Fibroblast of the aortic adventitia (primary cell): ENCODE data around the gene HOXA10. TPM values are rescaled to one million over a fixed set of nuclear protein-coding genes. Genes with fewer than 3 reads are reported as not detected.

Source experiments
- DNase-seq: peaks from one replicate; pipeline ENCODE4 v3.0.0-alpha.2; 2010; ENCODE audit warnings: low read depth
- H3K4me3 ChIP-seq: 2 replicates; pipeline ENCODE4 v1.5.1; 2011; ENCODE audit warnings: low read depth, mild to moderate bottlenecking, control low read depth, low read length, moderate library complexity
- CTCF ChIP-seq: IDR thresholded peaks from 2 replicates; pipeline ENCODE4 v1.5.1; 2011; ENCODE audit warnings: mild to moderate bottlenecking, low read length, control low read depth, inconsistent platforms; ENCODE audit not compliant: insufficient read depth
- total RNA-seq: library from RNA; depleted of rRNA; stranded (reverse); fragments of >200 nt; gene quantifications from 2 replicates; pipeline ENCODE4 v1.2.3, GENCODE V29; 2012; ENCODE audit warnings: low replicate concordance

HOXA10 gene
- total RNA-seq, 1 donor = not detected

DNA sequence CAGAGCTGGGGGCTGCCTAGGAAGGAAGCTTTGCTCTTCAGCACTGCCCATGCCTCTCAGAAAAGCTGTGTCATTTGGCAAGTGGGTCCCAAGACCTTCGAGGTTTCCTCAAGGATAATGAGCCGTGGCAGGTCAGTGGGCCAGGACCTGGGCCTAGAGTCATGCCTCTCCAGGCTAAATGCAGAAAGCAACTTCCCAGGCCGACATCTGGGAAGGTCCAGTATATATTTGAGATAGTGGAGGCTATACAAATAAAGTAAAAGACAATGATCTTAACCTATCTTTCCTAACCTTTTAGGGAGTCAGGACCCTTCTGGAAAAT lies 2.4 kb upstream of the HOXA10 start:
- H3K4me3 ChIP-seq = no peak overlapping the region
- no peak for TF ChIP-seq CTCF
- no peak for DNase-seq

GRCh38 chr7:27175626-27176523 lies 1.8 kb upstream of the HOXA10 start:
- TF ChIP-seq CTCF = no peak
- no peak overlapping the region for H3K4me3 ChIP-seq
- DNase-seq = no peak

- no peak for DNase-seq
- H3K4me3 ChIP-seq = no peak overlapping the region
- no peak for TF ChIP-seq CTCF
These were observed 930 bp upstream of the HOXA10 start for GRCh38 chr7:27174874-27175625.

GRCh38 chr7:27173511-27173955 lies 587 bp downstream of the HOXA10 start:
- no peak for DNase-seq
- TF ChIP-seq CTCF = no peak
- no peak overlapping the region for H3K4me3 ChIP-seq

DNA sequence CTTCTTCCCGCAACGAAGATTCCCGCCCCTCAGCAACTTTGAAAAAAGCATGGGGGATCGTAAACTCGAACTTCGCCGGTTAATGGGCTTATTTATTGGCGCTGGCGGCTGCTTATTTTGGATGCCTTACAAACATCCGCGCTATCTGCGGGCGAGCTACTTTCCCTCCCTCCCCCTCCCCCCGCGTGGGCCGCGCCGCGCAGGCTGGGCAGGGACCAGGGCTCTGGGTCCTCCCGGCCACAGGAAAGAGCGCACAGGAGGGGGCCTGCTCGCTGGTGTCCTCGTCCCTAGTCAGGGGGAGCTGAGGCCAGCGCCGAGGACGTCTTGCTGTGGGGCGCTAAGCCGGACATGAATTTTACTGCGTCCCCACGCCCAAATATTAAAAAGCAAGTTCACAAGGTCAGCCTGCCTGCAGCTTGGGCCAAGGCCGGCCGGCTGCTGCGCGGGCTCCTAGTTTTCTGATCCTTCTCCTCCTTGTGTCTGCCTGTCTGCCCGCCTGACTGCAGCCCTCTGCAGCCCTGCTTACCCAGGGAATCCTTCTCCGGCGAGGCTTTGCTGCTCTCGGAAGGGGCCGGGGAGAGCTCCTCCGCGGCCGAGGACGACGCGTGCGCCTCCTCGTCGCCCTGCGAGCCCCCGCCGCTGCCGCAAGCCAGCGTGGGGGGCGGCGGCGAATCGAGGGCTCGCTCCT lies 1.2 kb downstream of the HOXA10 start:
- no peak for DNase-seq
- no peak for TF ChIP-seq CTCF
- no peak overlapping the region for H3K4me3 ChIP-seq

DNA sequence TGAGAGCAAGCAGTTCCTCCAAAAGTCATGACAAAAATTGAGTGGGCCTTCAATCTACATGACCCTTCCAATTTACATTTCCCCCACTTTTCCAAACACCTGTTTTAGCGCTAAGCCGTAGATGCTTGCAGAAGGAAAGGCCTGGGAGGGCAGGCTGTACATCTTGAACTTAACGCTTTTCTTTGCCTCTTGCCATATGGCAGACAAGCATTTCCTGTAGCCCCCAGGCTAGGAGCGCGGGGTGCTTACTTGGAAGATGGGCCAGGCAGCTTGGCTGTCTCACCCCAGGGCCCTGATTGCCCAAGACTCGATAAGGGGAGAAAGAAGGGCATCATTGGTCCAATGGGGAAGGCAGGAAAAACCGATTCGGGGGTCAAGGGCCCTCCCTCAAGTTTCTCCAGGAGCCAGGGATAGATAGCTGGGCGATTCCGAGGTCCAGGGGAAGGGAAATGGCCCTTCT lies 1.8 kb downstream of the HOXA10 start:
- TF ChIP-seq CTCF = no peak
- no peak for DNase-seq
- H3K4me3 ChIP-seq = no peak overlapping the region
